ENCODE measurements around the gene TBXAS1. TPM values are rescaled to one million over a fixed set of nuclear protein-coding genes. Genes with fewer than 3 reads are reported as not detected.

The TBXAS1 gene
- total and polyA plus RNA-seq, 11 donors: 2.0 to 32.0 (median 4.7) TPM

DNA sequence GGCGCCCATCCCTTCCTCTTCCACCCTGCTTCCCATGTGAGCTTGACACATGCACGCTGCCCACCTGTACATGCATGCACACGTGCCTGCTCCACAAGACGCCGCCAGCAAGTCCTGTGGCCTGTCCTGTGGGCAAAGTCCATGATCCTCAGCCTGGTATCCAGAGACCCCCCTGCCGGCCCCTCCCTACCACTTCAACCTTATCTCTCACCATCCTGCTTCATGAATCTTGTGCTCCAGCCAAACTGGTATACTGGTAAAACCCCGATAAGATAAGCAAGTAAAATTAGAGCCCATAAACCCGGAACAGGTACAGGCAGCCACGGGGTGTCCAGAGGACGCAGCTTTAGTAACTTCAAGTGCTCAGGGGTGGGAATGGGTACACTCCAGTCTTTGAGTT is 11.8 kb upstream of the TBXAS1 start:
- no peaks in the 10 kb centered on the region for H3K36me3 ChIP-seq
- peaks cover 0 to 8% (median 0%) of the 10 kb centered on the region in 9 donors for H3K27me3 ChIP-seq
- intact Hi-C loops (cut with DNase I): loop anchor here in 1 of 10 donors (10.0 kb wide), 1 partner anchor 178 kb away; no protein-coding TSS in a partner anchor
- no peaks in the 10 kb centered on the region for H3K9me3 ChIP-seq
- H3K4me1 ChIP-seq: no peaks in the 10 kb centered on the region
- ATAC-seq (no peak), DNase-seq (no peak)
- no peak overlapping the region for H3K4me3 ChIP-seq
- TF ChIP-seq POLR2A (IDR thresholded peaks at IDR 0.05): no peak
- TF ChIP-seq, protein P1, sequence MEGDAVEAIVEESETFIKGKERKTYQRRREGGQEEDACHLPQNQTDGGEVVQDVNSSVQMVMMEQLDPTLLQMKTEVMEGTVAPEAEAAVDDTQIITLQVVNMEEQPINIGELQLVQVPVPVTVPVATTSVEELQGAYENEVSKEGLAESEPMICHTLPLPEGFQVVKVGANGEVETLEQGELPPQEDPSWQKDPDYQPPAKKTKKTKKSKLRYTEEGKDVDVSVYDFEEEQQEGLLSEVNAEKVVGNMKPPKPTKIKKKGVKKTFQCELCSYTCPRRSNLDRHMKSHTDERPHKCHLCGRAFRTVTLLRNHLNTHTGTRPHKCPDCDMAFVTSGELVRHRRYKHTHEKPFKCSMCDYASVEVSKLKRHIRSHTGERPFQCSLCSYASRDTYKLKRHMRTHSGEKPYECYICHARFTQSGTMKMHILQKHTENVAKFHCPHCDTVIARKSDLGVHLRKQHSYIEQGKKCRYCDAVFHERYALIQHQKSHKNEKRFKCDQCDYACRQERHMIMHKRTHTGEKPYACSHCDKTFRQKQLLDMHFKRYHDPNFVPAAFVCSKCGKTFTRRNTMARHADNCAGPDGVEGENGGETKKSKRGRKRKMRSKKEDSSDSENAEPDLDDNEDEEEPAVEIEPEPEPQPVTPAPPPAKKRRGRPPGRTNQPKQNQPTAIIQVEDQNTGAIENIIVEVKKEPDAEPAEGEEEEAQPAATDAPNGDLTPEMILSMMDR (IDR thresholded peaks at IDR 0.05): no peak
- no peak overlapping the region for H3K27ac ChIP-seq
- 75 to 78% (median 77%) methylated on average over 10 of the region's 10 CpGs for WGBS, 4 donors

DNA sequence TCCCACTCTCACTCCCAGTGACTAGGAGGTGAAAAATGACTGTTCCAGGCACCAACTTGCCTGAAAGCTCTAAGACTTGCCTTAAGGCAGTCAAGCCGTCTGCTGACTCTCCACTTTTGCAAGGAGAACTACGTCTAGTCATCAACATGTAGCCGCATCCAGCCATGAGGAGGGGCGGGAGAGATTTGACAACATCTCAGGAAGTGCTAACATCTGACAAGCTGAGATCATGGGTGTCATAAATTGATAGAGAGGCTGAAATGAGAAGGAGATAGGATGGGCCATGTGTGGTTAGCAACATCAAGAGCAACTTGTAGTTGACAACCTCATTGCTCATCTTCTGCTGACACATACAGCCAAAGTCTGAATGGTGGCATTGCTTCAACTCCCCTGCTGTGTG is 9.0 kb upstream of the TBXAS1 start:
- H3K27me3 ChIP-seq: peaks cover 0 to 12% (median 0%) of the 10 kb centered on the region in 9 donors
- DNase-seq: no peak
- H3K36me3 ChIP-seq: no peaks in the 10 kb centered on the region
- H3K4me3 ChIP-seq: no peak overlapping the region
- no peak for ATAC-seq
- H3K27ac ChIP-seq: no peak overlapping the region
- H3K9me3 ChIP-seq: no peaks in the 10 kb centered on the region
- no peak for TF ChIP-seq POLR2A (IDR thresholded peaks at IDR 0.05)
- TF ChIP-seq, protein P1 (IDR thresholded peaks at IDR 0.05): no peak
- intact Hi-C loops (cut with DNase I): no loop called here
- WGBS, 4 donors: 80 to 91% (median 83%) methylated on average over 4 of the region's 4 CpGs
- H3K4me1 ChIP-seq: no peaks in the 10 kb centered on the region

DNA sequence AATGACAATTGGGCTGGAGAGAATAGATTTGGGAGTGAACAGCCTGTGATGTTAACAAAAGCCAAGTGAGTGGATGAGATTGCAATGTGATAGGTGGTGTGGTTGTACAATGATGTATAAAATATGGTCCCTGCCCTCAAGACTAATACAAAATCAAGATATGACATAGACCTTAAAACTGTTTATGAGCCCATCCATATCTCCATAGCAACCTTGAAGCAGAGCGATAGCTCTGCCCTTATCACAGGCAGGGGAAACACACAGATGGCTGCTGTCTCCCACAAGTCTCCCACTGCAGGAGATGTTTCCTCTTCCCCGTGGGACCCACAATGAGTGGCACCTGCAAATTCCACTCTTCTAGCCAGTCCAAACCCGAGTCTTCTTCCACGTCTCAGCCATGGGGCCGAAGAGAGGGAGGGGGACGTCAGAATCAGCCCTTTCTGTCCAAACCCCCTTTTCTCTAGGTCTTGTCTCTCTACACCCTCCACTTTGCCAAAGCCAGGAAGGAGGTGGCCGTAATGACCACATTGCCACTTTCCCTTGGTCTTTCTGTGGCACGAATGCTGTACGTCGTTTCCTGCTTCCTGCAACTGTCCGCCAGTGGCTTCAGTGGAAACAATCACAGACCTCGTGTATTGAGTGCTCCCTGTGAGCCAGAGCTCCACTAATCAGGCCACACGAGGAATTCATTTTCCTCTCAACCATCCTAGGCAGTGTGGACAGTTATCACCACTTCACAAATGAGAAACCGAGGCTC is 7.5 kb upstream of the TBXAS1 start:
- Histone ChIP-seq H3K27ac (no peak overlapping the region), H3K27me3 (peaks cover 0 to 12% (median 0%) of the 10 kb centered on the region in 9 donors), H3K4me3 (no peak overlapping the region), H3K4me1 (no peaks in the 10 kb centered on the region), H3K36me3 (no peaks in the 10 kb centered on the region), H3K9me3 (no peaks in the 10 kb centered on the region)
- DNase-seq (no peak), ATAC-seq (no peak)
- intact Hi-C loops (cut with DNase I): no loop called here
- TF ChIP-seq, protein P1 (IDR thresholded peaks at IDR 0.05): no peak
- no peak for TF ChIP-seq POLR2A (IDR thresholded peaks at IDR 0.05)
- WGBS, 4 donors: 67 to 84% (median 75%) methylated on average over 14 of the region's 14 CpGs

DNA sequence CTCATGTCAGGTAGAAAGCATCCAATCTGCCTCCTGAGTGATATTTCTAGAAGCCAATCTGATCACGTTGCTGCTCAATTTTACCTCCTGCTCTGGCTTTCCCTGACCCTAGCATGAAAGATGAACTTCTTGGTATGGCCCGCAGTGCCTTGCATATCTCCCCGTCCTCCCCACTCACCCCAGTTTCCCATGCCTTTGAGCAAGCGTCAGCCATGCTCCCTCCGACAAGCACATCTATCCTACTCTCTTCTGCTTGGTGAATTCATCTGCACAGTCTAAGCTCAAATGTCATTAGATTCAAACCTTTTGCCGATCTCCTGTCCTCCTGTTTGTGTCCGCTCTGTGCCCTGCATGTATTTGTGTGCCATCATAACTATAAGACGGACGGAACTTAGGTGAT is 6.2 kb upstream of the TBXAS1 start:
- DNase-seq (no peak), ATAC-seq (no peak)
- 95 to 97% (median 96%) methylated on average over 9 of the region's 9 CpGs for WGBS, 4 donors
- H3K4me3 ChIP-seq: no peak overlapping the region
- peaks cover 0 to 12% (median 0%) of the 10 kb centered on the region in 9 donors for H3K27me3 ChIP-seq
- no peaks in the 10 kb centered on the region for H3K4me1 ChIP-seq
- TF ChIP-seq POLR2A (IDR thresholded peaks at IDR 0.05): no peak
- TF ChIP-seq, protein P1 (IDR thresholded peaks at IDR 0.05): no peak
- H3K27ac ChIP-seq: no peak overlapping the region
- no peaks in the 10 kb centered on the region for H3K36me3 ChIP-seq
- H3K9me3 ChIP-seq: no peaks in the 10 kb centered on the region
- intact Hi-C loops (cut with DNase I): no loop called here

Data from heart left ventricle (tissue), 16 donors.